GM12874 (cell line): ENCODE data around the gene ZNF407.

ENCODE experiments used
- CTCF ChIP-seq: IDR thresholded peaks from 2 replicates; pipeline ENCODE4 v1.5.1; 2011; ENCODE audit warnings: low read depth, mild to moderate bottlenecking, control low read depth, low read length, moderate library complexity; ENCODE audit not compliant: insufficient read depth

ZNF407 gene

GRCh38 chr18:74921057-74921820 lies 323.6 kb downstream of the ZNF407 start:
- TF ChIP-seq CTCF, result no peak

- TF ChIP-seq CTCF, result no peak
These were observed 328.4 kb downstream of the ZNF407 start for GRCh38 chr18:74926051-74926450.

GRCh38 chr18:74928194-74928968 lies 330.7 kb downstream of the ZNF407 start:
- TF ChIP-seq CTCF, result no peak

GRCh38 chr18:74929110-74929509 lies 331.4 kb downstream of the ZNF407 start:
- no peak for TF ChIP-seq CTCF

GRCh38 chr18:74930616-74931015 lies 332.9 kb downstream of the ZNF407 start:
- no peak for TF ChIP-seq CTCF

- TF ChIP-seq CTCF, result no peak
These were observed 336.3 kb downstream of the ZNF407 start for GRCh38 chr18:74933930-74934329.

- no peak for TF ChIP-seq CTCF
These were observed 337.8 kb downstream of the ZNF407 start for GRCh38 chr18:74935434-74935833.
